Hepatocyte (in vitro differentiated cells): Measurements from ENCODE around the gene DNAJC5.

Source experiments
- EZH2phosphoT487 ChIP-seq: fragments of 200-600 bp; sonication (generic); IDR thresholded peaks from one replicate; pipeline ENCODE4 v1.6.1; 2018; ENCODE audit warnings: antibody characterized with exemption, mild to moderate bottlenecking, low read depth, moderate library complexity; ENCODE audit not compliant: unreplicated experiment, severe bottlenecking
- TF ChIP-seq, protein P1 (sequence below): fragments of 200-600 bp; sonication (generic); IDR thresholded peaks from 2 replicates; pipeline ENCODE4 v1.5.1; 2016; ENCODE audit warnings: antibody characterized with exemption, mild to moderate bottlenecking; ENCODE audit not compliant: poor library complexity

DNA sequence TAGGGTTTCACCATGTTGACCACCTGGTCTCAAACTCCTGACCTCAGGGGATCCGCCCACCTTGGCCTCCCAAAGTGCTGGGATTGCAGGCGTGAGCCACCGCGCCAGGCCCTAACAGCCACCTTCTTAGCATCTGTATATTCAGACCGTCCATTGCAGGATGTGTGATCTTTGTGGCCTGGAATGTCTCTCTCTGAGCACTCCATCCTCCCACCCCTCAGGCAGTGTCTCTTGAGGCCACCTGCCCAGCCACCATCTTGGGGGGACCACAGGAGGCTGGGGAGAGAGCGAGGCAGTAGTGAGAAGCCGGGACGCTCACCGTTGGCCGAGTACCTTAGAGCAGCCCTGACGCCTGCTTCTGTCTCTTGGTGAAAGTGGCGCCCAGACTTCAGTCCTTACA, 18.8 kb downstream of the DNAJC5 start:
- TF ChIP-seq, protein P1, sequence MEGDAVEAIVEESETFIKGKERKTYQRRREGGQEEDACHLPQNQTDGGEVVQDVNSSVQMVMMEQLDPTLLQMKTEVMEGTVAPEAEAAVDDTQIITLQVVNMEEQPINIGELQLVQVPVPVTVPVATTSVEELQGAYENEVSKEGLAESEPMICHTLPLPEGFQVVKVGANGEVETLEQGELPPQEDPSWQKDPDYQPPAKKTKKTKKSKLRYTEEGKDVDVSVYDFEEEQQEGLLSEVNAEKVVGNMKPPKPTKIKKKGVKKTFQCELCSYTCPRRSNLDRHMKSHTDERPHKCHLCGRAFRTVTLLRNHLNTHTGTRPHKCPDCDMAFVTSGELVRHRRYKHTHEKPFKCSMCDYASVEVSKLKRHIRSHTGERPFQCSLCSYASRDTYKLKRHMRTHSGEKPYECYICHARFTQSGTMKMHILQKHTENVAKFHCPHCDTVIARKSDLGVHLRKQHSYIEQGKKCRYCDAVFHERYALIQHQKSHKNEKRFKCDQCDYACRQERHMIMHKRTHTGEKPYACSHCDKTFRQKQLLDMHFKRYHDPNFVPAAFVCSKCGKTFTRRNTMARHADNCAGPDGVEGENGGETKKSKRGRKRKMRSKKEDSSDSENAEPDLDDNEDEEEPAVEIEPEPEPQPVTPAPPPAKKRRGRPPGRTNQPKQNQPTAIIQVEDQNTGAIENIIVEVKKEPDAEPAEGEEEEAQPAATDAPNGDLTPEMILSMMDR: no peak
- no peak for TF ChIP-seq EZH2phosphoT487
